ENCODE data around the gene MYH7B.

MYH7B gene

DNA sequence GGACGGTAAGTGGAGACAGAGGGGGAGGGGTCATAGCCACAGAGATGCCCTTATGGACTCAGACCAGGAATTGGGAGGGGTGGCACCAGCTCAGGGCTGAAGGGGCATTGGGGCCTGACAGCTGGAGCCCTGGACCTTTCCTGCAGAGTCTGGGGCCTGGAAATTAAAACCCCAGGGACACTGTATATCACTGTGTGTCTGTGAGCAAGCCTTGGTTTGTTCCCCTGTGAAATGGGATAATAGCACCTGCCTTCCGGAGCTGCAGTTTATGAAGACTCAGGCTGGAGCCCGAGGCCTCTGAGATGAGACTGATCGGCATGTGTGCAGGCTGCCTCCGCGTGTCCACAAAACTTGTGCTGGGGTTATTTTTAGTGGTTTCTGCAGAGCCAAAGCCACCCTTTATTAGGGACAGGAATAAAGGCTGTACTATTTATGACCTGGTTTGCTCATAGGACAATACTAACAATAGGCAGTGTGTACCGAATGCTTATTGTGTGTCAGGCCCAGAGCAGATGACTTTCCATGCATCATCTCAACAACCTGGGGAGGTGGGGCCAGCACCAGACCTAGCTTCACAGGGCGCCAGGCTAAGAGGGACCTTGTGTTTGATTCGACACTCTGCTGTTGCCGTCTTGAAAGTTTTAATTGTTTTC lies 22.6 kb downstream of the MYH7B start:
- no peak for DNase-seq

DNA sequence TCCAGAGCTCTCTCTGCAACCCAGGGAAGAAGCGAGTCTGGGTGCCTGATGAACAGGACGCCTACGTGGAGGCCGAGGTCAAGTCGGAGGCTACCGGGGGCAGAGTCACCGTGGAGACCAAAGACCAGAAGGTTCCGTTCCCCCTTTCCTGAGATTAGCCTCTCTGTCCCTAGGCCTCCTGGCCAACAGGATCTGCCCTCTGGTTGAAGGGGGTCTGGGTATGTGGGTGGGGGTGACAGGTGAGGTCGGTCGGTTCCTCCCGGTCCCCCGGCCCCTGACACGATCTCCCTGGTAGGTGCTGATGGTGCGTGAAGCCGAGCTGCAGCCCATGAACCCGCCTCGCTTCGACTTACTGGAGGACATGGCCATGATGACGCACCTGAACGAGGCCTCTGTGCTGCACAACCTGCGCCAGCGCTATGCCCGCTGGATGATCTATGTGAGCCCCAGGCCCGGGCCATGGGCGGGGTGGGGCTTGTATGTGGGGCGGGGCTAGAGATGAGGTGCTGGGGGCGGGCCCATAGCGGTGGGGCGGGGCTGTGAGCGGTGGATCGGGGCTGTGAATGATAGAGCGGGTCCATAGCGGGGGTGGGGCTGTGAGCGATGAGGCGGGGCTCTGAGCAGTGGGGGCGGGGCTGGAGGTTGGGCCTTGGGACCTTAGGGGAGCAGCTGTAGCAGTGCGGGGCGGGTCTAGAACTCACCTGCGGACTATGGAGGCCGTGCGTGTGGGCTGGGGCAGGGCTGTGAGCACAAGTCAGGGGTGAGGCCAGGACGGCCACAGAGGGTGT lies 23.9 kb downstream of the MYH7B start:
- DNase-seq, result no peak

DNA sequence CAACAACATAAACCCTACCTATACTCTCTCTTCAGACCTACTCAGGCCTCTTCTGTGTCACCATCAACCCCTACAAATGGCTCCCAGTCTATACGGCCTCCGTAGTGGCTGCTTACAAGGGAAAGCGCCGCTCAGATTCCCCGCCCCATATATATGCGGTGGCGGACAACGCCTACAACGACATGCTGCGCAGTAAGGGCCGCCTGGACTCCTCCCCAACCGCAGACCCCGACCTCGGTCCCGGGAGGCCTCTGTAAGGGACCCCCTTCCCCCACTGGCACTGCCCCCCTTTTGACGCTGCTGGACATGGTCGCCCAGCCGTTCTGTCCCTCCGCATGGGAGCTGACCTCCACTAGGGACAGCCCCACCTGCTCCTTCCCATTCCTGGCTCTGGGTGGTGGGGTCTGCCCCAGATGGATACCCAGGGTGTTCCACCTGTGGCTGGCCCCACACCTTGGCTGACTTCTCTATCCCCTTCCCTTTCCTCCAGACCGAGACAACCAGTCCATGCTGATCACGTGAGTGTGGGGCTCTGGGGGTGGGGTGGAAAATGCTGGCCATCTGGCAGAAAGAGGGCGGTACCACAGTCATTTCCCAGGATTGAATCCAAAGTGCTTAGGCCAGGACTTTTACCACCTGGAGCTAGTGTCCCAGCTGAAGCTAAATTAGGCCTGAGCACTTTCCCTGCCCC lies 25.0 kb downstream of the MYH7B start:
- no peak for DNase-seq

DNA sequence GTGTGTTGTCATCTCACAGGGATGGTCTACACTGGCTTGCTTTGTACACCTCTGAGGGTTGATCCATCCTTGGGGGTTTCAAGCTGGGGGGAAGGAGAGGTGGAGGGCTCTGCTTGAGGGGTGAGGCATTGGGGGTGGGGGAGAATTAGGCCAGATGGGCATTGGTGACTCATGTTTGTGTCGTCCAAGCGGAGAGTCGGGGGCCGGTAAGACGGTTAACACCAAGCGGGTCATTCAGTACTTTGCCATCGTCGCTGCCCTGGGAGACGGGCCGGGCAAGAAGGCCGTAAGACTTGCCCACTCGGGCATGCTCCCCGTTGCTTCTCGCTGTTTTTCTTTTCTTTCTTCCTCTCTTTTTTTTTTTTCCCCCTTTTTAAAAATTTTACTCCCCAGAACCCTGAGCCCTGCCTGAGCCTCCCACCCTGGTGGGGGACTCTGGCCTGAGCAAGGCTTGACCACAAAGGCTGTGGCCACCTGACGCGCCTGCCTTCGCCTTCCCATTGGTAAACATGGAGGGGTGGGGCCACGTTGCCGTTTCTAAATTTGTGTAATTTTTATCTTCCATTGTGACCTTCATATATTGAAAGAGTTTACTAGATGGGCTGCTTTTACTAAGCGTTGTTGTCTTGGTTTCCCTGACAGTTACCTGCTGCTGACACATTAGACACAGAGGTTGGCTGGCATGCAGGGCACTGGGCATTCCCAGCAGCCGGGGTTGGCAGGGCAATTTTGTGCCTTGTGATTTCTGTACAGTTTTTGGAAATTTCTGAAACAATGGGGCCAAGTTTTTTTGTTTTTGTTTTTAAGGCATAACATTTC lies 26.8 kb downstream of the MYH7B start:
- no peak for DNase-seq

DNA sequence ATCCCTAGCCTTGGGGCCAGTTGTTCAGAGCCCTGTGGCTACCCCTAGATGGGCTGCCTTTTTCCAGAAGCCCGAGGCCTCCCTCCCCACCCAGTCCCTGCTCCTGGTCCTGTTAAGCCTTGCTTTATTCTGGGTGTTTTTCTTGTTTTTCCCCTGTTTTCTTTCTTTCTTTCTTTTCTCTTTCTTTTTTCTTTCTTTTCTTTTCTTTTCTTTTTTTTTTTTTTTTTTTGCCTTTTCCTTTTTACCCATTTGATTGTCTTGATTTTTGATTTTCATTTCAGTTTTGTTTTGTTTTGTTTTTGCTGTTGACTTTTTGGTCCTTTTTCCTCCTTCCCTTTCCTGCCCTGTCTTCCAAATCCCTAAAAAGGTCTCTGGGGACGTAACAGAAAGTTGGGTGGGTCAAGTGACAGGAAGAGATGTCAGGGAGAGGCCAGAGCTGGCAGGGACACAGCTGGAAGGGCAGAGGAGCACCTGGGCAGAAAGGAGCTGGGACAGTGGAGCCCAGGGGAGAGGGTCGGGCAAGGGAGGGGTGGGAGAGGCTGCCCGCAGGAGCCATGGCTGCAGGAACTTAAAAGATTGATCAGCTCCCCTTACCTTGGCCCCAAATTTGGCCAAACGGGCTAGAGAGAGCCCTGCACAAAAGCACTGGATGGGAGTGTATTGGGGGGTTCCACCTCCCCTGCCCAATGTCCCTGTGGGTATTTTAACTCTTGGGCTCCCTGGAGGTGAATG lies 27.6 kb downstream of the MYH7B start:
- DNase-seq, result no peak

DNA sequence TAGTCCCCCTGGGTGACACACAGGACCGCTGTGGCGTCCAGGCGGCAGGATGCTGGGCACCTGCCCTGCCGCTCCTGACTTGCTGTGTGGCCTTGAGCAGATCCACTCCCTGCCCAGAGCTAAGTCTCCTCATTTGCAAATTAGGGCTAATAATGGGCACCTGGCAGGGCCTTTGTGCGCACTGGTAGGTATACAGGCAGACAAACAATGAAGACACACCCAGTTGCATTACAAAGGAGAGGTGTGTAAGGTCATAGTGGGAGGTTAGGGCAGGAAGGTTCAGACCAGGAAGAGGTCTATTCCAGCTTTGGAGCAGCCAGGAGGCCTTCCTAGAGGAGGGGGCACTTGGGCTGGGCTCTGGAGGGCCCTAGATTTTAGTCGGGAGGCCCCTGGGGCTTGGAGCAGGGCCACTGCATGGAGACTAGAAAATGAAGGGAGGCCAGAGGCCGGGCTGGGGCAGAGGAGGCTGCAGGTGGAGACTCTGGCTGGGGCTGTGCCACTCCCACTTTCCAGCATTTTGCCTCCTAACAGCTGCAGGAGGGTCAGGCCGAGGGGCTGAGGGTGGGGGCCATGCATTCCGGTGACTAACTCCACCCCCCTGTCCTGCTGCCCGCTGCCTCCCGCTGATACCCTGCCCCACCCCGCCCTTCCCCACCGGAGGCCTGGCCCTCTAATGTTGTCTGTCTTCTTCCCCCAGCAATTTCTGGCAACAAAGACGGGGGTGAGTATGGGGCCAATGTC lies 28.5 kb downstream of the MYH7B start:
- no peak for DNase-seq

DNA sequence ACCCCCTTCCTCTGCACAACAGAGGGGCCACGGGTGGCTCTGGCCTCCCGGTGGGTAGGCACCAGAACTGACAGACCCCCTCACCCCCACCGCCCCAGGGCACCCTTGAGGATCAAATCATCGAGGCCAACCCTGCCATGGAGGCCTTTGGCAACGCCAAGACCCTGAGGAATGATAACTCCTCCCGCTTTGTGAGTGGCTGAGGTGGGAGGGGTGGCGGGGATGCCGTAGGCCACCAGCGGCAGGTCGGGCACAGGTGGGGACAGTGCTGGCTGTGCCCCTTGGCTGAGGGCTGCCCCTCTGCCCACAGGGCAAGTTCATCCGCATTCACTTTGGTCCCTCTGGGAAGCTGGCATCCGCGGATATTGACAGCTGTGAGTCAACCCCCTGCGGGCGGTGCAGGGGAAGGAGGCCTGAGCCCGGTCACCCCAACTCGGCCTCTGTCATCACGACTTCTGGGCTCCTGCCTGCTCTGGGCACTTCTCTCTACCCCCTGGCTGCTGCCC lies 29.1 kb downstream of the MYH7B start:
- DNase-seq, result no peak

DNA sequence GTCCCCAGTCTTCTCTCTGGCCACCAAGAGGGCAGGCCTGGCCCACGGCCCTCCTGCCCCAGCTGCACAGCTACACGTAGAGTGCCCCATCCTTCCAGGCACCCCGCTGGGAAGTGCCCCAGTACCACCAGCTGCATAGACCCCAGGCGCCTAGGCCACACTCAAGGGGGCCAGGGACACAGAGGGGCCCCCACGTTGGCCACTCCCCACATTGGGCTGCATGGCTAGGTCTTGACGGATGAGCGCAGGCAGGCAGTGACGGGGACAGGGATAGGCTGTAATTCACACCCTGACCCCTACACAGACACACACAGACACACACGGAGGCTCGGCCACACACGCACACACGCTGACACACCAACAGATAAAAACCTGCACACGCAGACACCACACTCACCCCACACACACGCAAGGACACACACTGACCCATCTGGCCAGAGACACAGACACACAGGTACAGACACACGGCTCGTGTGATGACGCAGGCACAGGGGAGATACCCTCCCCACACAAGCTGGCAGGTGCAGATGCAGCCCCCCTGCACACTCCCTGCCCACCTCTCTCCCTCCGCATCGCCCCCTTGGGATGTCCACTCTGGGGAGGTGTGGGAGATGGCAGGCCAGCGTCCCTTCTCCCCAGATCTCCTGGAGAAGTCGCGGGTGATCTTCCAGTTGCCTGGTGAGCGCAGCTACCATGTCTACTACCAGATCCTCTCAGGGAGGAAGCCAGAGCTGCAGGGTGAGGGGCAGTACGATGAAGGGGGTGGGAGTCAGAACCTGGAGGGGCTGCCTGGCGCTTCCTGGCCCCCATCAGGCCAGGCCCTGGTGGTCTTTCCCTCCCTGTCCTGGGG lies 30.0 kb downstream of the MYH7B start:
- DNase-seq, result no peak

DNA sequence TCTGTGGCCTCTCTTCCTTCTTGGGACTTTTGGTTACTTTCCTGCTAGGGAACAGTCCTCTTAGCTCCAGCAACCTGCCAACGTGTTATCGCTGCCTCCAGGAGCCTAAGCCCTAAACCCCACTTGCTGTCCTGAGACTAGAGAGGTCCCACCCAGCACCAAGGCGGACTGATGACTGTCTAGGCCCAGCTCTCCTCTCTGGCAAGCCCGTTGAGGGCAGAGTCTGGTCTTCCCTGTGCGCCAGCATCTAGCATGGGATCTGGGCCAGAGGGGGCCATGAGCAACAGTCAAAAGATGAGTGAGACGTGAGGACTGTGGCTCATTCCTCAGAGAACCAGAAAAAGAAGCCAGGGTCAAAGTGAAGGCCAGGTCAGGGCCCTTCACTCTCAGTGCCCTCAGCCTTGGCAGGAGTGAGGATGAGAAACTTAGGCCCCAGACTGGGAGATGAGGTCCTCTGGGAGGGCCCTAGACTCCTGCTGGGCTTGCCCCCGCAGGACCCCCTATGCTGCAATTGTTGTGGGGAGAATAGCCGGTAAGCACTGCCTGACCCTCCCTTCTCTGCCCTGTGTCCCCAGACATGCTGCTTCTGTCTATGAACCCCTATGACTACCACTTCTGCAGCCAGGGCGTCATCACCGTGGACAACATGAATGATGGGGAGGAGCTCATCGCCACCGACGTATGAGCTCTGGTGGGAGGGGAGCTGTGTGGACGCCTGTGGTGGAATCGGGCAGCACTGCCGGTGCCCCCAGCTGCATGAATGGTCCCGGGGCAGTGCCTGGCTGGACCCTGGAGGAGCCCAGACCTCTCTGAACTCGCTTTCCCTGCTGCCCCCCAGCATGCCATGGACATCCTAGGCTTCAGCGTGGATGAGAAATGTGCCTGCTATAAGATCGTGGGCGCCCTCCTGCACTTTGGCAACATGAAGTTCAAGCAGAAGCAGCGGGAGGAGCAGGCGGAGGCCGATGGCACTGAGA lies 30.9 kb downstream of the MYH7B start:
- DNase-seq, result no peak

DNA sequence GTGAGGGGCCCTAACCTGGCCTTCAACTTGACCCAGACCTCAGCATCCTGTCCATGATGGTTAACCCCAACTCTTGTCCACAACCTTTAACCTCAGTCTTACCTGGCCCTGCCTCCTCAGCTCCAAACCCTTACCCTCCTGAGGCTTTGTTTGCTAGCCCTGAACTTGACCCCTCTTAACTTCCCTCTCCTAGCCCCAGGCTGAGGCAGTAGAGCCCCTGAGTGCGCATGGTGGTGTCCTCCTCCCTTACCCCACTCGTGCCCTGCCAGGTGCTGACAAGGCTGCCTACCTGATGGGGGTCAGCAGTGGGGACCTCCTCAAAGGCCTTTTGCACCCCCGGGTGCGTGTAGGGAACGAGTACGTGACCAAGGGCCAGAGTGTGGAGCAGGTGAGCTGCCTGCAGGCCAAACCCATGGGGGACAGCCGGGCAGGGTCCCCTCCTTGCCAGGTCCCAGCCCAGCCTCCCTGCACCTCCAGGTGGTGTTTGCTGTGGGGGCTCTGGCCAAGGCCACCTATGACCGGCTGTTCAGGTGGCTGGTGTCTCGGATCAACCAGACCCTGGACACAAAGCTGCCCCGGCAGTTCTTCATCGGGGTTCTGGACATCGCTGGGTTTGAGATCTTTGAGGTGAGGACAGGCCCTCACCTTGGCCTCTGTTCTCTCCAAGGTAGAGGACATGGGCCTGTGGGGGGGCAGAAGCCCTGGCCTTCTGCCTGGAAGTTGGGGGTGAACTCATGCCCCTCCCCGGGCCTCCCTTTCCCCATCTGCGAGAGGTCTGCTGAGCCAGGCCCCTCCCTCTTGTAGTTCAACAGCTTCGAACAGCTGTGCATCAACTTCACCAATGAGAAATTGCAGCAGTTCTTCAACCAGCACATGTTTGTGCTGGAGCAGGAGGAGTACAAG lies 31.9 kb downstream of the MYH7B start:
- DNase-seq, result no peak

DNA sequence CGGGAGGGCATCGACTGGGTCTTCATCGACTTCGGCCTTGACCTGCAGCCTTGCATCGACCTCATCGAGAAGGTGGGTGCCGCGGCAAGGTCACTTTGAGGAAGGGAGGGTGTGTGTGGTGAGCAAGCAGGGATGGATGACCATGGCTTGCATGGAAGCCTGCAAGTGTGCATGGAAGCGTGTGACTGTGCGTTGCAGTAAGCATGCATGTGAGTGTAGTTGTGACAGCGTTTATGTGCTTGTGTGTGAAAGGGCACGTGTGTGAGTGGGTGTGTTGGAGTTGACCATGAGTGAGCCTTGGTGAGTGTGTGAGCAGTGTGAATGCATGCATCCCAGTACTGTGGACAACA lies 32.5 kb downstream of the MYH7B start:
- DNase-seq, result no peak

DNA sequence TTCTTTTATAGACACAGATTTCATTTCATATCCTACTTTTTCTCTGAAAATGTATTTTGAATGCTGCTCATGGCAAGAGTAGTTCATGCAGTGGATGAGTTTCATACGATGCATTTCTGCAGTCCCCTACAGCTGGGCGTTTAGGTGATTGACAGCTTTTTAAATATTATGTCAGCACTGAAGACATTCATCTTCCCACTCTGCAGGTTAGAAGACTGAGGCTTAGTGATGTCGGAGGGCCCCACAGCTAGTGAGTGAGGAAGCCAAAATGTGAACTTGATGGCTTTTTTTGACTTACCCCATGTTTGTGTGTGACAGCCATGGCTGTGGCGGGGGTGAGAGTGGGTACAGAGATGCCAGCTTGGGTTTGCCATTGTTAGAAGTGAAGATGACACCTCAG lies 33.5 kb downstream of the MYH7B start:
- DNase-seq, result no peak

DNA sequence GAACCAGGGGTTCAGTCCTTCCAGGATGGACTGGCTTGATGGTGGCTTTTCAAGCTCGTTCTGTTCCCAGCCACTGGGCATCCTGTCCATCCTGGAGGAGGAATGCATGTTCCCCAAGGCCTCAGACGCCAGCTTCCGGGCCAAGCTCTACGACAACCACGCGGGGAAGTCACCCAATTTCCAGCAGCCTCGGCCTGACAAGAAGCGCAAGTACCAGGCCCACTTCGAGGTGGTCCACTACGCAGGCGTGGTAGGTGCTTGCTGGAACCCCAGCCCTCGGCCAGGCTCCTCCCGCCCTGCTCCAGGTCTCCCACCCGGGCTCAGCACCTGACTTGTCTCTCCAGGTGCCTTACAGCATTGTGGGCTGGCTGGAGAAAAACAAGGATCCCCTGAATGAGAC lies 34.0 kb downstream of the MYH7B start:
- no peak for DNase-seq

DNA sequence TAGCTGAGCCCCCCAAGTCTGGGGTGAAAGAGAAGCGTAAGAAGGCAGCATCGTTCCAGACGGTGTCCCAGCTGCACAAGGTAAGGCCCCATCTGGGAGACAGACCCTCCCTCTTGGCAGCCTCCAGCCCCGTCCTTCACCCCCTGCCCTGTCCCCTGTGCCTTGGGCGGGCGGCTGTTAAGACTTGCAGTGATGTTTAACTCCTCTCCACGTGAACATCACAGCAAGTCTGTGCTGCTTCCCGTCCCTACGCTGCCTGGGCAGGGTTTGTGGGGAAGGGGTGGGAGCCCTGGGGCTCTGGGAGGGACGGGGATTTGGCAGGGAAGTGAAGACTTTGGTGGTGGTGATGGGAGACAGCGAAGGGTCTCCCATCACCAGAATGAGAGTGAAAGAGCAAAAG lies 34.6 kb downstream of the MYH7B start:
- no peak for DNase-seq

DNA sequence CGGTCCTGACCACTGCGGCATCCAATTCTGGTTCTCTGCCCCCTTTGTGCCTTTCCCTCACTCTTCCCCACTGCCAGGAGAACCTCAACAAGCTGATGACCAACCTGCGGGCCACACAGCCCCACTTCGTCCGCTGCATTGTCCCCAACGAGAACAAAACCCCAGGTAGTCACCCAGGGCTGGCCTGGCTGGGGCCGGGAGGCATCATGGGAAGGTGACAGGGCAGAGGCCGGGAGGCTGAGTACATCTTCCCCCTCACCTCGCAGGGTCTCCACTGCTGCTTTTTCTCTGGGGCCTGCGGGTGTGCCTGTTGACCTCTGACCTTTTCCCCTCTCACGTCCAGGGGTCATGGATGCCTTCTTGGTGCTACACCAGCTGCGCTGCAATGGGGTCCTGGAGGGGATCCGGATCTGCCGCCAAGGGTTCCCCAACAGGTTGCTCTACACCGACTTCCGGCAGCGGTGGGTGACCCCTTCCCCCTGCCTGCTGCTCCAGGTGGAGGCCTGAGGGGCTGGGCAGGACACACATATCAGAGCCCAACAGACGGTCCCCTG lies 35.1 kb downstream of the MYH7B start:
- no peak for DNase-seq

DNA sequence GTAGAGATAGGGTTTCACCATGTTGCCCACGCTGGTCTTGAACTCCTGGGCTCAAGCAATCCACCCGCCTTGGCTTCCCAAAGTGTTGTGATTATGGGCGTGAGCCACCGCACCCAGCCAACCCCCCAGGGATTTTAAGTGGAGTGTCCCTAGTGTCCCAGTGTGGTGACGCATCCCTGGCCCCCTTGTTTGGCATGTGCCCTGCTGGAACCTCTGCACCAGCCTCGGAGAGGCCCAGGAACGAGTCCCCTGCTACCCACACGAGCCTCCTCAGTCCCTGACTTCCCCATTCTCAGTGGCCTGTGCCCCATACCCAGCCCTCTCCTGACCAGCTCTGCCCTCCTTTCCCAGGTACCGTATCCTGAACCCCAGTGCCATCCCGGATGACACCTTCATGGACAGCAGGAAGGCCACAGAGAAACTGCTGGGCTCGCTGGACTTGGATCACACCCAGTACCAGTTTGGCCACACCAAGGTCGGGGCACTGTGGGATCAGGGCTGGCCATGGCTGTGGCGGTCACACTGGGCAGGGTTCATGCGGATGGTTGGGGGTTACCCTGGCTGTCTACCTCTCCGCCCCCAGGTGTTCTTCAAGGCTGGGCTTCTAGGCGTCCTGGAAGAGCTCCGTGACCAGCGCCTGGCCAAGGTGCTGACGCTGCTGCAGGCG lies 37.2 kb downstream of the MYH7B start:
- DNase-seq, result no peak

DNA sequence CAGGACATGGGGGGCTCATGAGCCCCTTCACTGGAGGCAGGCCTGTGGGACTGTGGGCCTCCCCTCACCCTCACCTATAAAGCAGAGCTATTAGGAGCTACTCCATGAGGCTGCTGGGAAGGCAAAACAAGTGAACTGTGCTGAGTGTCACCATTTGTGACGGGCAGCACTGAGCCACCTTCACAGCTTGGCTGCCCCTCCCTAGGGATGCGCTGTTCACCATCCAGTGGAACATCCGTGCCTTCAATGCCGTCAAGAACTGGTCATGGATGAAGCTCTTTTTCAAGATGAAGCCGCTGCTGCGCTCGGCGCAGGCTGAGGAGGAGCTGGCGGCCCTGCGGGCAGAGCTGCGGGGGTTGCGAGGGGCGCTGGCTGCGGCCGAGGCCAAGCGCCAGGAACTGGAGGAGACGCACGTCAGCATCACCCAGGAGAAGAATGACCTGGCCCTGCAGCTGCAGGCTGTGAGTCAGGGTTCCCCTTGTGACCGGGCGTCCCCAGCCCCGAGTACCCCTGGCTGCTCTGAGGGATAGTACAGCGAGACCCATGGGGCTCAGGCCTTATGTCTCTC lies 38.4 kb downstream of the MYH7B start:
- DNase-seq, result no peak
